PFSK-1 (cell line): ENCODE results near the gene SYNE2.

Experiments used
- POLR2AphosphoS5 ChIP-seq: IDR thresholded peaks from 2 replicates; pipeline ENCODE4 v1.6.1; 2012; ENCODE audit warnings: low read depth, mild to moderate bottlenecking, control low read depth, low read length, moderate library complexity
- REST ChIP-seq, 2 experiments: IDR thresholded peaks; 2 replicates each; pipeline versions ENCODE4 v1.6.1 to v1.8.0; 2011 to 2012; ENCODE audit warnings: low read depth in 2 of 2, low read length in 2 of 2, control low read depth in 1 of 2, inconsistent platforms in 1 of 2, mild to moderate bottlenecking in 1 of 2, moderate library complexity in 1 of 2; ENCODE audit not compliant: insufficient read depth in 1 of 2
- TAF1 ChIP-seq: IDR thresholded peaks from 2 replicates; pipeline ENCODE4 v1.6.1; 2012; ENCODE audit warnings: low read length, control low read depth, borderline replicate concordance; ENCODE audit not compliant: insufficient read depth

DNA sequence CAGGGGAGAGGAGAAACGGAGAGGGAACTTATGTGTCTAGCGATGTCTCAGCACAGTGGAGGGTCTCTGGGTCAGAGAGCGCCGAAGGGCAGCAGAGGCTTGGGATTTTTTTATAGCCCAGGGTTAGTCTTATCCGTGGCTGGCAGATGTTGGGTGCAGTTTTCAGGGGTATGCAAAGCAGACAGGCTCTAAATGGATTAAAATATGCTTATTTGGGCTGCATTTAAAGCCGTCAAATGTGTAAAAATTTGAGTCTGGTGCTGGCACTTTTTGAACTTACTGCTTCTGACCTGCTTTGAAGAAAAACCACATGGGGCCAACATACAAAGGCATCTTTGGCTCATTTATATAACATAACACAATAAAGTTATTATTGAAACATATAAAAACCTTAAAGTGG lies 262.6 kb downstream of the SYNE2 start:
- TF ChIP-seq REST (IDR thresholded peaks at IDR 0.05; ENCODE audit: insufficient read depth in 1 of 2, low read depth in 2 of 2, low read length in 2 of 2) (no peak), POLR2AphosphoS5 (no peak), TAF1 (no peak)
